Sigmoid colon (tissue), 7 donors: ENCODE results near the gene CTTN. TPM values are rescaled to one million over a fixed set of nuclear protein-coding genes. Genes with fewer than 3 reads are reported as not detected.

ENCODE experiments used
- DNase-seq: peaks from one replicate; pipeline ENCODE4 v3.0.0-alpha.2; 2019
- H3K27ac ChIP-seq, 4 donors: fragments of 200-600 bp; sonication (generic); one replicate each; pipeline ENCODE4 v1.5.1; 2016 to 2019; ENCODE audit warnings: mild to moderate bottlenecking in 1 of 4
- H3K27me3 ChIP-seq, 3 donors: fragments of 200-600 bp; sonication (generic); one replicate each; pipeline ENCODE4 v1.5.1; 2019; ENCODE audit warnings: mild to moderate bottlenecking in 1 of 3
- H3K36me3 ChIP-seq, 4 donors: fragments of 200-600 bp; sonication (generic); one replicate each; pipeline ENCODE4 v1.5.1; 2016 to 2019
- H3K4me1 ChIP-seq, 4 donors: fragments of 200-600 bp; sonication (generic); one replicate each; pipeline ENCODE4 v1.5.1; 2017 to 2019
- H3K4me3 ChIP-seq, 4 donors: fragments of 200-600 bp; sonication (generic); one replicate each; pipeline ENCODE4 v1.5.1; 2017 to 2019; ENCODE audit warnings: mild to moderate bottlenecking in 2 of 4, moderate library complexity in 1 of 4
- H3K9me3 ChIP-seq, 4 donors: fragments of 200-600 bp in 3 of 4; sonication (generic) in 3 of 4; one replicate each; pipeline versions ENCODE4 v1.5.1 to v1.6.1; 2013 to 2019
- EP300 ChIP-seq, 4 donors: sonication (generic); formaldehyde crosslinking; IDR thresholded peaks; one replicate each; pipeline ENCODE4 v1.6.1; 2017; ENCODE audit warnings: antibody characterized with exemption in 4 of 4
- POLR2A ChIP-seq, 2 donors: fragments of 450-650 bp; IDR thresholded peaks; one replicate each; pipeline ENCODE4 v1.6.1; 2016; ENCODE audit warnings: antibody characterized with exemption in 2 of 2, mild to moderate bottlenecking in 2 of 2, moderate library complexity in 2 of 2
- POLR2AphosphoS5 ChIP-seq, 4 donors: sonication (generic); formaldehyde crosslinking; IDR thresholded peaks; one replicate each; pipeline ENCODE4 v1.6.1; 2017; ENCODE audit warnings: antibody characterized with exemption in 4 of 4
- WGBS, 2 donors: extraction: QIAGEN DNeasy Blood & Tissue Kit; methylation state at CpG; one replicate each; pipeline ENCODE4 v1.1.7; 2013; 5-methylcytosine and 5-hydroxymethylcytosine counted together
- intact Hi-C: fragments of 100-400 bp; cut with DNase I; formaldehyde crosslinking; loops from one replicate; pipeline ENCODE4 v1.15.1; 2023
- polyA plus RNA-seq, 3 donors: library from polyadenylated mRNA; stranded (reverse); fragments of 200-250 nt; gene quantifications; one replicate each; pipeline ENCODE4 v1.2.3, GENCODE V29; 2013
- total RNA-seq, 4 donors: library from RNA; depleted of rRNA; stranded (reverse); fragments of >200 nt; gene quantifications; one replicate each; pipeline ENCODE4 v1.1.0, GENCODE V29; 2016
- TF ChIP-seq, protein P1 (sequence below), 4 experiments: fragments of 450-650 bp in 3 of 4; fragments of 200-600 bp in 1 of 4; IDR thresholded peaks; one replicate each; pipeline ENCODE4 v1.5.1; 2016 to 2019; ENCODE audit warnings: antibody characterized with exemption in 4 of 4, mild to moderate bottlenecking in 3 of 4, moderate library complexity in 2 of 4
- donor health status: healthy with polysubstance abuse.
- donor health status: Bipolar disorder and iron deficiency.
- donor health status: healthy.

The CTTN gene
- total and polyA plus RNA-seq, 7 donors: 87.1 to 312 (median 136) TPM

DNA sequence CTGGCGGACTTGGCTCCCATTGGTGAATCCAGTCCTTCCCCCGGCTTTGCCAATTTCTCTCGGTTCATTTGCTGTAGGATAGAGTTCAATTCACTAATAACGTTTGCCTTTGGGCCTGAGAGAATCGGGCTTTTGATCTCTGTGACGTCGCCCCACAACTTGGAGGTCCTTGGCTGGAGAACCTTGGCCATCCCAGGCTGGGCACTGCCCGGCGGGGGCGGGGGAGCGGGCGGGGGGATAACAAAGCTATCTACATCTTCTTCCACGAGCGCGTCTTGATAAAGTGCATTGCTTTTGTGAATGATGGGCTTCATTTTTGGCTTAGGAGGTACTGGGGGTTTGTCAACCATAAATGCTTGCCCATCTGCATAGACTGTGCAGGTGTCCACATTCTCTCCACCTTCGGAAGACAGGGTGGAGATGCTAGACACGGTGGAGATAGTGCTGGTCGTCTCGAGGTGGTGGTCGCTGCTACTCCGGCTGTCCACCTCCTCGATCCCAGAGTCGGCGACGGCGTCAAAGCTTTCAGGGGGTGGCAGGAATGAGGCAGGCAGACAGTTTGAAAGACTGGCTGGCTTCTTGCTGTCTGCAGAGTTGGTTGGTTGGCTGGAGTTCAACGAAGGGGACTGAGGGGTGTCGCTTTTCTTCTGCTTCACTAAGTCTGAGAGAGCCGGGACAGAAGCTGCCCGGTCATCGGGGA is 87.1 kb downstream of the CTTN start:
- Histone ChIP-seq H3K9me3 (no peaks in the 10 kb centered on the region), H3K4me3 (no peak overlapping the region), H3K4me1 (peaks cover 0 to 18% (median 13%) of the 10 kb centered on the region in 4 donors), H3K27me3 (no peaks in the 10 kb centered on the region), H3K36me3 (peaks cover 0 to 10% (median 0%) of the 10 kb centered on the region in 4 donors), H3K27ac (no peak overlapping the region)
- 95 to 96% methylated on average over 31 of the region's 31 CpGs for WGBS, 2 donors
- DNase-seq: no peak
- TF ChIP-seq POLR2A (IDR thresholded peaks at IDR 0.05): no peak
- no peak for TF ChIP-seq EP300 (IDR thresholded peaks at IDR 0.05)
- TF ChIP-seq, protein P1, sequence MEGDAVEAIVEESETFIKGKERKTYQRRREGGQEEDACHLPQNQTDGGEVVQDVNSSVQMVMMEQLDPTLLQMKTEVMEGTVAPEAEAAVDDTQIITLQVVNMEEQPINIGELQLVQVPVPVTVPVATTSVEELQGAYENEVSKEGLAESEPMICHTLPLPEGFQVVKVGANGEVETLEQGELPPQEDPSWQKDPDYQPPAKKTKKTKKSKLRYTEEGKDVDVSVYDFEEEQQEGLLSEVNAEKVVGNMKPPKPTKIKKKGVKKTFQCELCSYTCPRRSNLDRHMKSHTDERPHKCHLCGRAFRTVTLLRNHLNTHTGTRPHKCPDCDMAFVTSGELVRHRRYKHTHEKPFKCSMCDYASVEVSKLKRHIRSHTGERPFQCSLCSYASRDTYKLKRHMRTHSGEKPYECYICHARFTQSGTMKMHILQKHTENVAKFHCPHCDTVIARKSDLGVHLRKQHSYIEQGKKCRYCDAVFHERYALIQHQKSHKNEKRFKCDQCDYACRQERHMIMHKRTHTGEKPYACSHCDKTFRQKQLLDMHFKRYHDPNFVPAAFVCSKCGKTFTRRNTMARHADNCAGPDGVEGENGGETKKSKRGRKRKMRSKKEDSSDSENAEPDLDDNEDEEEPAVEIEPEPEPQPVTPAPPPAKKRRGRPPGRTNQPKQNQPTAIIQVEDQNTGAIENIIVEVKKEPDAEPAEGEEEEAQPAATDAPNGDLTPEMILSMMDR (IDR thresholded peaks at IDR 0.05): no peak
- no peak for TF ChIP-seq POLR2AphosphoS5 (IDR thresholded peaks at IDR 0.05)
- intact Hi-C loops: no loop called here

DNA sequence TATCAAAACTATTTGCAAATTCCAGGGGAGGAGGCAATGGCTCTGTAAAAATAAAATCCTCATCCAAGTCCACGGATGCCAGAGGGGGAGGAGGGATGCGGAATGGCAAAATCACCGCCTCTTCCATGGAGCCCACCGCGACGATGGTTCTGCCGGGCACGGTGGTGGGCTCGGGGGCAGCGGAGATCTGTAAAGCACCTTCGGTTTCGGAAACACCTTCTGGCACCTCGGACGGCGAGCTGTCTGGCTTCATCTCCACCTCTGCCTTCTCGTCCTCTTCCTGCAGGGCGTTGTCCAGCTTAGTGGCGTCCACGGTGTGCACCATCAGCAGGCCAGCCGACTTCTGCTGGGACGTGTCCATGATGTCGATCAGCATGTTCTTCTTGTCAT is 87.7 kb downstream of the CTTN start:
- intact Hi-C loops: no loop called here
- Histone ChIP-seq H3K36me3 (peaks cover 0 to 10% (median 0%) of the 10 kb centered on the region in 4 donors), H3K4me3 (no peak overlapping the region), H3K9me3 (no peaks in the 10 kb centered on the region), H3K27me3 (no peaks in the 10 kb centered on the region), H3K4me1 (peaks cover 0 to 18% (median 13%) of the 10 kb centered on the region in 4 donors), H3K27ac (no peak overlapping the region)
- DNase-seq: no peak
- TF ChIP-seq POLR2AphosphoS5 (IDR thresholded peaks at IDR 0.05) (no peak), POLR2A (IDR thresholded peaks at IDR 0.05) (no peak), EP300 (IDR thresholded peaks at IDR 0.05) (no peak)
- TF ChIP-seq, protein P1 (IDR thresholded peaks at IDR 0.05): no peak
- WGBS, 2 donors: 96 to 97% methylated on average over 22 of the region's 22 CpGs

Other genes with a start within 250 kb of the CTTN start
- 10 to 100 TPM; 11.5 to 24.1 (median 14.6) TPM for gene FADD, start 195.2 kb upstream of the CTTN start, total RNA-seq
- gene FADD, start 195.2 kb upstream of the CTTN start, polyA plus RNA-seq: 10 to 100 TPM; 20.4 to 35.5 (median 25.4) TPM
- gene PPFIA1, start 127.8 kb upstream of the CTTN start, total RNA-seq: 10 to 100 TPM; 43.4 to 62.1 (median 51.2) TPM
- gene PPFIA1, start 127.8 kb upstream of the CTTN start, polyA plus RNA-seq: 10 to 100 TPM; 13.2 to 24.8 (median 21.7) TPM